ENCODE data around the gene EPHA10.
A peak's percentile ranks its signal among the peaks of the same experiment; 100 is the strongest.

The EPHA10 gene

DNA sequence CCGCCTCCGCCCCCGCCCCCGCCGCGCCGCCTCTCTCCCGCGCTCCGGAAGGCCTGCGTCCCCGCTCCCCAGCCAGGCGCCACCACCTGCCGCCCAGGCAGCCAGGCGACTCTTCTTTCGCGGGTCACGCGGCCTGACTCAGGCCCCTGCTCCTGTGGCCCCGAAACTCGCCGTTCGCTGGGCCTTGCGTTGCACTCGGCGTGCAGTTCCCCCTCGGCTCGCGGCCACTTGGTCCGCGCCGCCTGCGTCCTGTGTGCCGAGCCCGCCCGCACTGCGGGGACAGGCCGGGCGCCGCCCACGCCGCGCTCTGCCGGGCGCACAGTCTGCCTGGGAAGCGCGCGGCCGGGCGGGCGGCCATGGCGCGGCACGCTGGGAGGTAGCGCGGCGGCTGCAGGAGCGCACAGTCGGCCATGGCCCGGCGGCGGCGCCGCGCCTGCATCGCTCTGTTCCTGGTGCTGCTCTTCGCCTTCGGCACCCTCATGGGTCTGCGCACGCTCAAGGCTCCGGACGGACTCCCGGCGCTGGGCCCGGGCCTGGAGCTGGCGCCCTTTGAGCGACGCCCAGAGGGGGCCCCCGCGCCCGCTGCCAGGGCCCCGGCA lies 29.0 kb upstream of the EPHA10 start, which contains the start of gene MANEAL:
TSS of gene MANEAL (plus strand) at position 75 of the 599 bp plus-strand sequence. CDS start at position 411, 336 bp downstream.
- H2AFZ ChIP-seq (ENCODE audit: low read depth, low read length, severe bottlenecking), result peak within 1 kb of the TSS; percentile 91

DNA sequence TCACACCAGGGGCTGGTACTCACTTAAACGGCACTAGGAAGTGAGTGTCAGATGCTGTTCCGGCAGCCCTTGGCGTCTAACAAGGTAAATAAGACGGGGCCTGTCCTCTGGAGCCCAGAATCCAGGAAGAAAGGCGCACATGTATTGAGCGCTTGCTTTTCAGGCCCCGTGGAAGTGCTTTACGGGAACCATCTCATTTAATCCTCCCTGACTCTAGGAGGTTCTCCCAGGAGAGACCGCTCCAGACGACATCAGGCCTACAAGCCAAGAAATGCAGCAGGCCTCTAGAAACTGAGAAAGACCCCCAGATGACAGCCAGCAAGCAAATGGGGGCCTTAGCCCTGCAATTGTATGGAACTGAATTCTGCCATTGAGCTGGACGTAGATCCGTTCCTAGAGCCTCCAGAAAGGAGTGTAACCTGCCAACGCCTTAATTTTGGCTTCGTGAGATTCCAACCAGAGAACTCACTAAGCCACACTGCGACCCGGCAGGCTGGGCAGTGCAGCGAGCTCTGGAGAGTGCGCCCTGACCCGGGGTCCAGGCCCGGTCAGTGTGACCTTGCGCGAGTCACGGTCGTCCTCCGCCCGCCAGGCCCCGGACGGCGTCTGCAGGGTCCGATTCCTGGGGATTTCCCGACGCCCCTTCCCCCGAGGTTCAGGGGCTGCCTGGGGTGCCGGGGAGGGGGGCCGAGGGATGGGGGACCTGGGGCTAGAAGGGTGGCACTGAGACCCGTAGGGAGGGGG lies 28.2 kb upstream of the EPHA10 start:
- H3K36me3 ChIP-seq (ENCODE audit: low read length), result no peaks in the 10 kb centered on the region
- H3K9me2 ChIP-seq (replicated peaks; ENCODE audit: insufficient read depth, low read length), result no peaks in the 10 kb centered on the region
- no peak overlapping the region for H3K27ac ChIP-seq (ENCODE audit: low read depth, low read length)
- H3K4me2 ChIP-seq (ENCODE audit: low read depth, low read length, poor library complexity, severe bottlenecking), result peak overlapping the region; percentile 90
- TF ChIP-seq EZH2phosphoT487 (conservative IDR thresholded peaks at IDR 0.05; ENCODE audit: low read length), result no peak
- TF ChIP-seq, protein P1, sequence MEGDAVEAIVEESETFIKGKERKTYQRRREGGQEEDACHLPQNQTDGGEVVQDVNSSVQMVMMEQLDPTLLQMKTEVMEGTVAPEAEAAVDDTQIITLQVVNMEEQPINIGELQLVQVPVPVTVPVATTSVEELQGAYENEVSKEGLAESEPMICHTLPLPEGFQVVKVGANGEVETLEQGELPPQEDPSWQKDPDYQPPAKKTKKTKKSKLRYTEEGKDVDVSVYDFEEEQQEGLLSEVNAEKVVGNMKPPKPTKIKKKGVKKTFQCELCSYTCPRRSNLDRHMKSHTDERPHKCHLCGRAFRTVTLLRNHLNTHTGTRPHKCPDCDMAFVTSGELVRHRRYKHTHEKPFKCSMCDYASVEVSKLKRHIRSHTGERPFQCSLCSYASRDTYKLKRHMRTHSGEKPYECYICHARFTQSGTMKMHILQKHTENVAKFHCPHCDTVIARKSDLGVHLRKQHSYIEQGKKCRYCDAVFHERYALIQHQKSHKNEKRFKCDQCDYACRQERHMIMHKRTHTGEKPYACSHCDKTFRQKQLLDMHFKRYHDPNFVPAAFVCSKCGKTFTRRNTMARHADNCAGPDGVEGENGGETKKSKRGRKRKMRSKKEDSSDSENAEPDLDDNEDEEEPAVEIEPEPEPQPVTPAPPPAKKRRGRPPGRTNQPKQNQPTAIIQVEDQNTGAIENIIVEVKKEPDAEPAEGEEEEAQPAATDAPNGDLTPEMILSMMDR (IDR thresholded peaks at IDR 0.05; ENCODE audit: insufficient read depth, low read length, poor library complexity, severe bottlenecking), result no peak
- H3F3A ChIP-seq (ENCODE audit: insufficient read depth), result no peaks in the 10 kb centered on the region
- H3K9me3 ChIP-seq (ENCODE audit: insufficient read depth, low read length), result no peaks in the 10 kb centered on the region
- H4K20me1 ChIP-seq (ENCODE audit: low read depth, low read length), result no peaks in the 10 kb centered on the region
- no peaks in the 10 kb centered on the region for H3K27me3 ChIP-seq (ENCODE audit: low read length)
- peaks cover 6% of the 10 kb centered on the region for H3K79me2 ChIP-seq (ENCODE audit: insufficient read depth, low read length)
- H2AFZ ChIP-seq (ENCODE audit: low read depth, low read length, severe bottlenecking), result peak overlapping the region; percentile 47
- H3K4me3 ChIP-seq (ENCODE audit: insufficient read depth, low read length, poor library complexity, severe bottlenecking), result no peak overlapping the region
- H3K9ac ChIP-seq (ENCODE audit: low read length), result peak overlapping the region; percentile 86; the same call in 1 of the 2 replicates

More for the DNA sequence above, 29.0 kb upstream of the EPHA10 start, which contains the start of gene MANEAL:
- H3K9me2 ChIP-seq (replicated peaks; ENCODE audit: insufficient read depth, low read length), result no peaks in the 10 kb centered on the region
- H3F3A ChIP-seq (ENCODE audit: insufficient read depth), result no peaks in the 10 kb centered on the region
- H4K20me1 ChIP-seq (ENCODE audit: low read depth, low read length), result no peaks in the 10 kb centered on the region
- H3K27ac ChIP-seq (ENCODE audit: low read depth, low read length), result peak within 1 kb of the TSS; percentile 41; the same call in 1 of the 2 replicates
- no peaks in the 10 kb centered on the region for H3K36me3 ChIP-seq (ENCODE audit: low read length)
- TF ChIP-seq EZH2phosphoT487 (conservative IDR thresholded peaks at IDR 0.05; ENCODE audit: low read length), result no peak
- TF ChIP-seq, protein P1 (IDR thresholded peaks at IDR 0.05; ENCODE audit: insufficient read depth, low read length, poor library complexity, severe bottlenecking), result no peak
- no peaks in the 10 kb centered on the region for H3K9me3 ChIP-seq (ENCODE audit: insufficient read depth, low read length)
- H3K4me2 ChIP-seq (ENCODE audit: low read depth, low read length, poor library complexity, severe bottlenecking), result peak within 1 kb of the TSS; percentile 90
- peak within 1 kb of the TSS; percentile 86 for H3K9ac ChIP-seq (ENCODE audit: low read length)
- no peaks in the 10 kb centered on the region for H3K27me3 ChIP-seq (ENCODE audit: low read length)
- H3K4me3 ChIP-seq (ENCODE audit: insufficient read depth, low read length, poor library complexity, severe bottlenecking), result peak within 1 kb of the TSS; percentile 76
- H3K79me2 ChIP-seq (ENCODE audit: insufficient read depth, low read length), result peaks cover 6% of the 10 kb centered on the region

DNA sequence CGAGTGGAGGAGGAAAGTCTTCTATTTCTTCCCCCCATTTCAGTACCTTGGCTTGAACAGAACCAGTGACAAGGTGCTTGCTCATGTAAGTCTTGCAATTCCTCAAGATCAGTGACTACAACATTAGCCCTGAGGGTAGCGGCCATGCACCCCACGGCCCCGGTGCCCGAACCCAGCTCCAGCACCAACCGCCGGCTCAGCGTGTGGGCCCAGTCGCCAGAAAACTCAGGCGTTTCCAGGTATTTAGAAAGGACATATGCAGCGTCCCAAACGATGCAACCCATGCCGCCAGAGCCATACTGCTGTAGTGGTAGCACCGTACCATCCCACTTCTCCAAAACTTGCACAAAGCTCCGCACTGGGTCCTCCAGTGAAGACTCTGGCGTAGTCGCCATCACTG lies 17.6 kb upstream of the EPHA10 start:
- H3K79me2 ChIP-seq (ENCODE audit: insufficient read depth, low read length), result no peaks in the 10 kb centered on the region
- no peaks in the 10 kb centered on the region for H4K20me1 ChIP-seq (ENCODE audit: low read depth, low read length)
- H3K27me3 ChIP-seq (ENCODE audit: low read length), result no peaks in the 10 kb centered on the region
- H3K9me3 ChIP-seq (ENCODE audit: insufficient read depth, low read length), result no peaks in the 10 kb centered on the region
- H3K9me2 ChIP-seq (replicated peaks; ENCODE audit: insufficient read depth, low read length), result no peaks in the 10 kb centered on the region
- no peaks in the 10 kb centered on the region for H3K36me3 ChIP-seq (ENCODE audit: low read length)
- no peak for TF ChIP-seq EZH2phosphoT487 (conservative IDR thresholded peaks at IDR 0.05; ENCODE audit: low read length)
- TF ChIP-seq, protein P1 (IDR thresholded peaks at IDR 0.05; ENCODE audit: insufficient read depth, low read length, poor library complexity, severe bottlenecking), result no peak
- H3K27ac ChIP-seq (ENCODE audit: low read depth, low read length), result no peak overlapping the region
- H3K4me2 ChIP-seq (ENCODE audit: low read depth, low read length, poor library complexity, severe bottlenecking), result no peak overlapping the region
- H3F3A ChIP-seq (ENCODE audit: insufficient read depth), result no peaks in the 10 kb centered on the region
- no peak overlapping the region for H2AFZ ChIP-seq (ENCODE audit: low read depth, low read length, severe bottlenecking)
- H3K4me3 ChIP-seq (ENCODE audit: insufficient read depth, low read length, poor library complexity, severe bottlenecking), result no peak overlapping the region
- no peak overlapping the region for H3K9ac ChIP-seq (ENCODE audit: low read length)

All from SU-DHL-6 (cell line).